HG03159 (cell line): ENCODE results near the gene DCLK1.

Source experiments
- ATAC-seq: cut with Tn5 transposase; IDR thresholded peaks from one replicate; pipeline ENCODE4 v1.9.1; 2021; ENCODE audit warnings: mild to moderate bottlenecking, moderate library complexity; ENCODE audit not compliant: unreplicated experiment

Gene DCLK1

DNA sequence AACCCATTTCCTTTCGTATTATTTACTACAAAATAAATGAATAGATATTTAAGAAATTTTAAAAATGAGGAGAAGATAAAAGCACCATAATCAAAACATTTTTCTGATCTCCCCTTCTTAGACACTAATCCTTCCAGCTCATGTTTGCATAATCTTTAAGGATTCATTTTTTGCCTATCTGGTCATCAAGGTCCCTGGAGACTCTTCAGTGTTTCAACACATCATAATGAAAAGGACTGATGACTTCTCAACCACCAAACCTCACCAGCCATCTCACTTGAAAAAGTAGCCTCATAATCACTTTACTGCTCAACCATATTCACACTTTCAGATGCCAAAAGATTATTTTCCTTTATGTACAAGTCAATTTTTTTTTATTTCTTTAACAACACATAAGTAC, 80.1 kb downstream of the DCLK1 start:
- ATAC-seq: no peak

DNA sequence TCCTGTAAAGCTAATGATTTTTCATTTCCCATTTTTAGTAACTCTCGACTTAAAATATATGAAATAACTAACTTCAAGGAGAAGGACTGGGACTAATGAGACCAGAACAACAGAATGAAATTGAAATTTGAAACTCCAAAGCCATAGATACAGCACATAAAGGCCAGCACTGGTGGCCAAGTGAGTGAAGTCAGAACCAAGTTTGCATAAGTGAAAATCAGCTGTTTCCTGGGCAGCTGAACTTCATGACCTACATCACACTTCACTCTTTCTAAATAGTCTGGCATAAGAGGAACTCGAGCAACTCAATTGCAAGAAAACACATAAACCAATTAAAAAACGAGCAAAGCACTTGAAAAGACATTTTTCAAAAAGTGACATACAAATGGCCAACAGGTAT, 84.5 kb downstream of the DCLK1 start:
- ATAC-seq: no peak

DNA sequence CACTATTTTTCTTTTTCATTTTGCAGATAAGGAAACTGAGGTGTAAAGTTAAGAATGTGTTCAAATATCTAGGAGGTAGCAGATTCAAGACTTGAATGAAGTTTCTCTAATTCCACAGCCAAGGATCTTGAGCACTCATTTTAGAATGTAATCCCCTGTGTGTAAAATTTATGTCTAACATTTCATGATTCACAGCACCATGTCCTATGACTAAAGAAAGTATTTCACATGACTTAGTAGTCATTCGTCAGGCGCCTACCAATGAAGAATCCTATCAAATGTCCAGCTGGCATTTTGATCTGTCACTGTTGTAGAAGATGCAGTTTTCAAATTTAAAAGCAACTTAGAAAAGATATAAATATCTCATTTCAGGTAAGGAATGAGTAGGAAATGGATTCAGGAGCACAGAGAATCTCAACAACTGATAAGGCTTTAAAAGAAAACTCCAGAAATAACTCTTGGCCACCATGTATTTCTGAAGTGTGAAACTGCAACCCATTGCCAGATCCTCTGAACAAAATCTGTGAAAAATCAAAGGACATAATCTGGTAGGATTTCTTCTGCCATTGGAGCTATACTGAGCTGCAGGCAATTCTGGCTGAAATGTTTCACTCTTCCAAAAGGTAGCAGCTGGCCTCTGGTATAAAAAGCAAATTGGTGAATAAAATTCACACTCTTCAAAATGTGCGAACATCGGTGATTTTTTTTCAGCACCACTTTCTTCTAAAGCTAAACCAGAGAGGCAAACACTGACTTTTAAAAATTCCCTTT, 92.2 kb downstream of the DCLK1 start:
- no peak for ATAC-seq

DNA sequence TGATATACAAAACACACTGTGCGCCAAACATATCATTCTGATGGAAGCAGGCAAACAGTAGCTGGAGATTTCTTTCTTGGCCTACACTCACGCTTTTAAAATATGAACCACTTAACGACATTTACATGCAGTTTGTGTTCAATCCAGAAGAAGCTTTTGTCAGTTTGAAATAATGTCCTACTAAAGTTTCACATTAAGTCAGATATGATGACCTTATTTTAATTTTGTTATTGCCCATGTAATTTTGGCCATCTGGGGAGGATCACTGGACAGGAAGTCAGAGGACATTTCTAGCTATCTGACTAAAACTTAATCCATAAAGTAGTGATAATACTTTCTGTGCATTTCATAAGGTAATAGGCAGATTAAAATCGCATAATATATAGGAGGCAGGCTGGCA, 98.1 kb downstream of the DCLK1 start:
- no peak for ATAC-seq

DNA sequence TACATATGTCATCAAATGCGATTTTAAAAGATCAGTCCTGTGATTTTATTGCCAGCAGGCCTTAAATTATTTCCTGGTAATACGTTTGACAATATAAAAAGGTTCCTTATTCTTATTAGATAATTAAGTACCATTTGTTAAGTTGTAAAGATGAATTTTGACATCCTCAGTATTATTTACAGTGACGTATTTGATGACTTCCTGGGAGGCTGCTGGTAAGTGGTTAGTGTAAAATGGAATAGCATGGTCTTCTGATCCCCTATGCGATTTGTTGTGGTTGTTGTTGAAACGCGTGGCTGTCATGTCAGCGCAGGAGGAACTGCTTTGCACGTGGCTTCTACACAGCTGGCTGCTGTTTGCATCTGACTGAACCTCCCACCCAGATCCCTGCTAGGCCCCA, 99.7 kb downstream of the DCLK1 start:
- ATAC-seq: no peak

DNA sequence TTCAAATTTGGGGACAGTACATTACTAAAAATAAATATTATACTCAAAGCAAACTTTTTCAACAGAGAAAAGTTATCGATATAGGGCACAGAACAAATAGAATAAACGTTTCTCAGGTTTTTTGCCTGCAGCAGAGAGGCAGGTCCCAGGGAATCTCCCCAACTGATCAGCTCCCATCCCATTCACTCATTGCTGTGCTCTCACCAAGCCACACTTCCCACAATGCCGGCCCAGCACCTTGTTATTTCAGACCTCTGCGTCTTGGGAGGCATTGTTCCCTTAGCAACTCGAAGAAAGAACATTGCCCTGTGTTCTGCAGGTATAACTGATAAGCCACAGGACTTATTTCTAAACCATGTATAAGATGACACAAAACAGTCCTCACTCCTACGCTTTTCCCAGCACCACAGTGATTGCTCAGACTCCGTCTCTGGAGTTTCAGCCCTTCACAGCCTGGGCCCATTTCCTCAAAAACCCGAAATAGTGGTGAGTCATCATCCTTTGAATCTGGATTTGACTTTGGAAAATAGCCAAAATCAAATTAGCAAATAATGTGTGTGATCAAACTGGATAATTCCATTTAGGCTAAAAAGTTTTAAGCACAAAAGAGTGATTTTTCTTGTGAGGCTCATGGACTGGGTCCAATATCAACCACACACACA, 100.4 kb downstream of the DCLK1 start:
- ATAC-seq: no peak

DNA sequence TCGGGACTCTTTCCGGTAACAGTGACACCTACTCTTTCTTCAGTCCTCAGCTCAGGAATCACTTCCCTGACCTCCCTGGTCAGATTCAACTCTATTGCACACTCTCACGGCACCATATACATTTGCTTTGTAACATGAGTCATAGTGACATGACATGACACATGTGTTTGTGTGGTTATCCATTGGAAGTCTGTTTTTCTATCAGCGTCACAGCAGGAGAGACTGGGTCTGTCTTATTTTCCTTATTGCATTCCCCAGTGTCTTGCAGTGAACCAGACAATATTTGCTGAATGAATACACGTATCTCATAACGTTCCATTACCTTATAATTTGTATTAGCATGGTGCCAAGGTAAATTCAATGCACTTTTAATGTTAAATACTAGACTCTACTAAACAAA, 102.0 kb downstream of the DCLK1 start:
- ATAC-seq: no peak

DNA sequence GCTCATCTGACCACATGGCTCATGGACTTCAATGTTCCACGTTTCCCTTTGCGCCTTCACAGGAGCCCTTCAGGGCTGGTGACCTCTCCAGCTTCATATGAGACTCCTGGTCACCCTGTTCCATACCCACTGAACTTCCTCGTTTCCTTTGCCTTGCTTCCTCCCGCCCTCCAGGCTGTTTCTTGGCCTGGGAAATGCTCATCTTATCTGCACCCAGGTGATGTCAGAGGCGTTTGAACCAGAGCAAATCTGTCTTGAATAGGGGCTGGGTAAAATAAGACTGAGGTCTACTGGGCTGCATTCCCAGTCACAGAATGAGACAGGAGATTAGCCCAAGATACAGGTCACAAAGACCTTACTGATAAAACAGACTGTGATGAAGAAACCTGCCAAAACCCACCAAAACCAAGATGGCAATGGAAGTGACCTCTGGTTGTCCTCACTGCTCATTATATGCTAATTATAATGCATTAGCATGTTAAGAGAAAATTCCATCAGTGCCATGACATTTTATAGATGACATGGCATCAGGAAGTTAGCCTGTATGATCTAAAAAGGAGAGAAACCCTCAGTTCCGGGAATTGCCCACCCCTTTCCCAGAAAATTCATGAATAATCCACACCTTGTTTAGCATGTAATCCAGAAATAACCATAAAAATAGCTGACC, 102.7 kb downstream of the DCLK1 start:
- no peak for ATAC-seq

DNA sequence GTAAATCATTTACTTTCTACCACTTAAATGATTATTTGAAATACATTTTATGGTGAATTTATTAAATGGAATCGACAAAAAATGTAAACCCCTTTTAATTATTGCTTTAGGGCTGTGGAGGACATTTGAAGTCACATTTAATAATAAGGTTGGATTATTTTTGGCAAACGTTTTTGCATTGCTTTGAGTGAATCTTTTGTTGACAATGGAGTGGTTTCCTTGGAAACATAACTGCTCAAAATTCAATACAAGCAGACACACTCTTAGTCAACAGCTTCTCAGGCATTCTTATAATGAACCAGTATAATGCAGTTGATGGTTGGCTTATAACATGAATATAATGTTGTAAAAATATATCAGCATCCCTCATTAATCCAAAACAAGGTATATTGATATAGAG, 104.7 kb downstream of the DCLK1 start:
- ATAC-seq: no peak

DNA sequence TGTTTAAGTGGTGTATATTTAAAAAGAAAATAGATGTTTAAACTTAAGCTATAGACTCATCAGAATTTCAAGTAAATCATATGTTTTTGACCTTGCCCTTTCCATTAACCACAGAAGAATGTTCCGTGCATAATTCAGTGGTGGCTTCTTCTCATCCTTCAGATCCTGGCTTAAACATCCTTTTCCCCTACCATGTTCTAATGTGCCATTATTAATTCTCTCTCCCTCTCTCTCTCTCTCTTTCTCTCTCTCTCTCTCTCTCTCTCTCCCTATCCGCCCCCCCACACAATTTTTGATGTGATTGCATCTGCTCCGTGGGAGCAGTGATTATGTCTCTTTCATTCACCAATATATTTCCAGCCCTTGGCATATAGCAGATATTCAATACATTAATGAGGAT, 116.4 kb downstream of the DCLK1 start:
- no peak for ATAC-seq

DNA sequence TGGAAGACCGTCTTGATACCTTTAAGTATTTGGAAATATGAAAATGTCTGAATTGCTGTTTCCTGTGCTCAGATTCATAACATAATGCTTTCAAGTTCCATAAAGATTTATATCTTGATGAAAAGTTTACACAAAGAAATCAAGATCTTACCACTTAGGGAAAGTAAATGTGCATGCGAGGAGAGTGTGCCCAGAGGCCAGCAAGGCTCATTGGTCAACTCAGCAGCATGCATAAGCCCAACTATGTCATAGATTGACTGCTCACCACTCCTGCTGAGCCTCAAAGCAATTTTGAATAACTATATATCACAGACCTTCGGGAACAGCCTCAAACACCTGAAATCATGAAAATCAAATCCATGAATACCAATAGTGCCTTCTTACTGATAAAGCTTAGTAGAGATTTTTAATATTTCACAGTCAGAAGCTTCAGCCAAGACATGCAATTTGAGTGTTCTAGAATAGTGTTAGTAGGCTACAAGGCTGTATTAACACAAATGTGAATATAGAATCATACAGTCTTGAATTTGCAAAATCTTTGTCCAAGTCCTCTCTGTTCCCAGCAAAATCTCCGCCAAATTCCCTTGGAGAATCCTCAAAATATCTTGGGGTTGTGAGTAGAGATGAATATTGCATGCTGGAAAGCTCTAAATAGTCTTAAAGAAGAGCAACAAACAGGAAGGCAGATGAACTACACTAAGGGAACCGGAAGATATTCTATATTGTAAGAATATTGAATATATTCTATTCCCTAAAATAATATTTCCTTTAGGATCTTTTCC, 124.1 kb downstream of the DCLK1 start:
- no peak for ATAC-seq

DNA sequence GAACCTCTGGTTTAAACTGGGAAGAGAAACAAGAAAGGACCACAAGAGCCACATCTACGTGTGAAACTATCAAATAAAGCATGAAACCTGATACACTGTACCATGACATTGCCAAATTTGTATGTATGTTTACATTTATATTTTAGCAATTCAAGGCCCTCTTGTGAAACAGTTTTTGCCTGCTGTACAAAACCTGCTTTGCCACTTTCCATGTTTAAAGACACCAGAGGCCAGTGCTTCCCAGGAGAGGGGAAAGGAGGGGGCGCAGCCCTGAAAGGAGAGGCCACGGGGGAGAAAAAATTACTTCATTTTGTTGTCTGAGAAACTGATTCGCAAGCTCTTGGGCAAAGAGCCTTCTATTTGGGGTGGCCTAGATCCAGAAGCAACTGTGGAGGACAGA, 124.8 kb downstream of the DCLK1 start:
- ATAC-seq: no peak

DNA sequence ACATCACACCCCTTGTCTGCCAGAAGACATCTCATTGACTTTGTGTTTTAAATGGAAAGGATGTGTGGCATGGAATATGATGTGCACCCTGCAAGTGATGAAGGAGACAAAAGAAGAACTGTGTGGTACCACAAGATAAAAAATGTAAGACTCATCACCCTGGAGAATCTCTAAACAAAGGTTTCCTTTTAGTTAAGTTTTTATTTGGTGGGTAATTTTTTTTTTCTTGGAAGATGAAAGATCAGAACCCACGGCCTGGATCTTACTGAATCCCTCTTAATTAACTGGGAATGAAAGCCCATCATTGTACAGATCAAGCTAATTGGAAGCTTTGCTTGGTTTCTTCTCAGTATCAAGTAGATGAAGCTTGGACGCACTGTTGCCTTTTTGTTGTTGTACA, 129.6 kb downstream of the DCLK1 start:
- no peak for ATAC-seq

DNA sequence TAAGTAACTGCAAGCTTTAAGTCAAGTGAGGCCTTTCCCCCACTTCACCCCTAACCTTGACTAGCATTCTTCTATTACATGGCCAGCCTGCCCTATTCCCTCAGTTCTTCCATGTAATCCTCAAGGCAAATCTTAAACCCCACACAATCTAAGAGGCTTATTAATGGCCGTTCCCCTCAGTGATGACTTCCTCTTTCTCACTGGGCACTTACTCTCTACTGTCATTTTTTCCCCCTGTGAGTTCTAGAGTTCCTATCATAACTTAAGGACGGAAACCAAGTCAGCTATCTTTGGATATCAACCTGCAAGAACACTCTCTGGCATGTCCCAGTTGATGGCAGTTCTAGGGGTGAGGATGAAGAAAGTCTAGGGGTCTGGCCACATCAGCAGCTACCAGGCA, 131.2 kb downstream of the DCLK1 start:
- no peak for ATAC-seq

DNA sequence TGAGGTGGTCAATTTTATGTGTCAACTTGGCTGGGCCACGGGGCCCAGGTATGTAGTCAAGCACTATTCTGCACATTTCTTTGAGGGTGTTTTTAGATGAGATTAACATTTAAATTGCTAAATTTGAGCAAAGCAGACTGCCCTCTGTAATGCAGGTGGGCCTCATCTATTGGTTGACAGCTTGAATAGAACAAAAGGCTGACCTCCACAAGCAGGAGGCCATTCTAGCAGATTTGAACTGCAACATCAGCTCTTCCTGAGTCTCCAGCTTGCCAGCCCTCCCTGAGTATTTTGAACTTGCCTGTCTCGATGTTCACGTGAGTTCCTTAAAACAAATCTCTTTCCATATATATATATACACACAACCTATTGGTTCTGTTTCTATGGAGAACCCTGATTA, 134.8 kb downstream of the DCLK1 start:
- no peak for ATAC-seq

DNA sequence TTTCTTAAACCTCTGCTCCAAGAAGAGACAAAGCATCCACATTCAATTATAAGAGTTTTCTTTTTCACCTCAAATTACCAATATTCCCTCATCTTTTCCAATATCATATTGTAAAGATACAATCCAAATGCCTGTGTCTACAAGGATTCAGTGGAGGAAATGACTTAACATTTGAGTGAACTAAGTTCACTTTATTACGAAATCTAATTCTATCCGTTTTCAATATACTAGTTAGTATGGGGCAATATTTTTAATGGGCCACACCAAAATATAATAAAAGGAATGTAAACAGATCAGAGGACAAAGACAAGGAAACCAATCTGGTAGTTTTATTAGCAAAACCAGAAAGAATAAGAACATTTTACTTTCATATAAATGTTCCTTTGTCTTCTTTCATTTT, 136.0 kb downstream of the DCLK1 start:
- ATAC-seq: no peak

DNA sequence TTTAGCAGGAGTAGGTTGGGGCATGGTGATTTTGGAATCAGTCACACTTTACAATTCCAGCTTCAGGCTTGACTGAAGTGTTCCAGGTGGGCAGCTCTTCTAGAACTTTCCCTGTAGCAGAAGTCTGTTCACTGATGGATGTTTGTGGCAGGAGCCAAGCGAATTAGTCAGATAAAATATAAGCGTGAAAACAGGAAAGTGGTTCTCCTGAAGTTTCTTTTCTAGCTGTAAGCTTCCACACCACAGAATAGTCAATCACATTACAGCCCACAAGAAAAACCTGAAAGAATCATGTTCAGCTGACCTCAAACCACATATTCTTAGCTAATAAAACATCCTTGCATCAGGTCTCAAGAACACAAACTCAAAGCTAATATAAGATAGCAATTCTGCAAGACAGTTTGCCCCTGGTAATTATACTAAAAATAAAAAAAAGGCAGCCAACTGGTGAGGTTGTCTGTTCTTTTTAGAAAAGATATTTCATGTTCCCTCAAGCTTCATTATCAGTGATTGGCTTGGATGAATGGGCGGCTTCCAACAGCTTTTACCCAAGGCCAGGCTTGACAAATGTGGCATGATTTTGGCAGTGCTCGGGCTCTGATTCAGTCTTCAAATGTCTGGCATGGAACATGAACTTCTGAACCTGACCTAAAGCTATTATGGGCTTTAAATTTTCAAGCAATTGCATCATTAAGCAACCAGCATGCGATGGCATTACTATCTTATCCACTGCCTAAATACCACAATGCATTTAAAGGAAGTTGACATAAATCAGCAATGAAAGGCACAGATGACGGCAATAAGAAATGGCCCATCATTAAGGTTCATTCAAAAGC, 136.8 kb downstream of the DCLK1 start:
- no peak for ATAC-seq

DNA sequence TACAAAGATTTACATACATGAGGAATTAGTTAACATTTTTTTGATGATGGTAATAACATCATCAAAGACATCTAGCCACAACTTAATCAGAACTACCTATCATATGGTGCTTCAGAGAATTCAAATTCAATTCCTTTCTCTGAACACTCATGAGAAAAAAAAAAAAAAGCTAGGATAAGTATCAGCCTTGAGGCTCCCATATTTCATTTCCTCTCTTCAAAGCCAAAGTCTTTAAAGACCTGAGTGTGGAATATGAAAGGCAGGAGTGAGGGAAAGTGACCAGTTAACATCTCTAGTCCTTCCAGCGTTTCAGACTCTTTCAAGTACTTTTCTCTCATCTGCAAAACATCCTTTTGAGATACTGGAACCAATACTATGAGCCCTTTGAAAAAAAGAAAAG, 137.5 kb downstream of the DCLK1 start:
- no peak for ATAC-seq

DNA sequence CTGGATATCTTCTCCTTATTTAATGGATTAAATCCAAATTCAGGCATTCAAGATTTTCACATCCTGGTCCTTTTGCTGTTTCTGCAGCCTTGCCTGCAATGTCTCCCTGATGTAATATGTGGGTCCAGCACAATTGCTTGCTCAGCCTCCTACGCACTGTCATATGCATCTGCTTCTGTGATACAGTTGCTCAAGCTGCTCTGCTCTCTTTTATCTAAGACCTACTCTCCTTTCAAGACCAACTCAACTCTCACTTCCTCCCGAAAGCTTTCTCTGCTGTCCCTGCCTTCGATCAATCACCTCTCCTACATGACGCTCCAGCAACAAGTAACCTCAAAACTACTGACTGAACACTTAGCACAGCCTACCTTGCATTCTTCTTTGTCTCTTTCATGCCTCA, 138.2 kb downstream of the DCLK1 start:
- no peak for ATAC-seq

DNA sequence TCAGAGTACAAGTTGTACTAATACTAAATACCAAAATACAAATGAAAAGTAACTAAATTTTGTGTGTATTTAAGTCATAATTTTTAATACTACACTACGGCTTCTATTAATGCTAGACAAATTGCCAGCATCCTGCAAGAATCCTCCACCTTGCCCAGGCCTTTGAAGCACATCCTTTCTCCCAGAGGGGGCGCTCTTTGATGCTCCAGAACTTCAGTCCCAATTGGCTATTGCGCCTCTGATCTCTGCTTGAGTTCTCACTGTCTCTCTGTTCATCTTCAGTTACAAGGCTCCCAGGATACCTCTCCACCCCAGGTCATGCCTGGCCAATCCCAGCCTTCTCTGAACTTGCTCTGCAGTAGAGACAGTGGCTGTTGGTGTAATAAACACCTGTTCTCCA, 141.0 kb downstream of the DCLK1 start:
- ATAC-seq: no peak

DNA sequence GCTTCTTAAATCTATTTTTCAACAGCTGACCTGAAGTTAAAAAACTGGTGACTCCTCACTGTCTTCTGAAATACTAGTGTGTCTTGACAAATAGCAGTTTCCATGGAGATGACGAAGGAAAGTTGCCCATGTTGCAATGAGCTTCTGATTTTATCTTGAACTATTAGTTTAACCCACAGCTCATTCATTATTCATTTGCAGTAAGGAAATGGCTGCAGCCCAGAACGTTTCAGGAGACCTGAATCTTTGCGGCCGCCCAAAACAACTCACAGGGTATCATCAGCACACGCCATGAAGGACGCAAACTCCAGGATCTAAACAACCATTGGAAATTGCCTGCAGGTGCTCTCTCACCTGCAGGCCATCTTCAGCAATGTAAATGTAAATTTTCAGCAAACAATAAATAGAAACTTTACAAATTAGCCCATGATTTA, 142.5 kb downstream of the DCLK1 start:
- no peak for ATAC-seq
